ENCODE data around the gene HARS1. TPM values are rescaled to one million over a fixed set of nuclear protein-coding genes. Genes with fewer than 3 reads are reported as not detected.
A peak's percentile ranks its signal among the peaks of the same experiment; 100 is the strongest.
"Not testable (repeated sequence)": the region's sequence is repeated elsewhere in the genome, so short reads cannot be mapped to it uniquely, and the experiment has no call there.

The HARS1 gene
- total RNA-seq, 4 donors from 2014 or later: 44.3 to 74.0 (median 62.9) TPM

DNA sequence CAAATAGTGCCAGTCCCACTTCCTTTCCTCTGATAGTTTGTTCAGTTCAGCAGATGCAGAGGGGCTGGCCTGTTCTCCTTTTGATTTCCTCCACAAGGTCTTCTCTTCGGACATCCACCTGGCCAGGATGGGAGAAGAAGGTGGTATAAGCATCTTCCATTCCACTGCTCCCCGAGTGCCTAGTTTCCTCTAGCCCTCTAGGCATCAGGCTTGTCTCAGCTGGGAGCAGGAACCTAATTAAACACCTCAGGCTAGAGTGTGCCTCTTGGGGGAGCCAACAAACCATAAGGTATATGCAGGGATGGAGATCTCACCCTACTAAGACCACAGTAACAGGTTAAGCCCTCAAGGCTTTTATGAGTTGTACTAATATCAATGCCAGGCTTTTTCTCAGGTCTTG lies 17.0 kb downstream of the HARS1 start:
- Histone ChIP-seq H3K9me3 (no peaks in the 10 kb centered on the region), H3K27me3 (no peaks in the 10 kb centered on the region), H3K4me1 (peaks cover 0 to 10% (median 0%) of the 10 kb centered on the region in 3 donors), H3K4me3 (no peak overlapping the region), H3K27ac (no peak overlapping the region), H3K36me3 (peaks cover 18 to 100% (median 31%) of the 10 kb centered on the region in 3 donors)
- no peak for DNase-seq
- intact Hi-C loops (cut with DNase I): no loop called here
- TF ChIP-seq, protein P1, sequence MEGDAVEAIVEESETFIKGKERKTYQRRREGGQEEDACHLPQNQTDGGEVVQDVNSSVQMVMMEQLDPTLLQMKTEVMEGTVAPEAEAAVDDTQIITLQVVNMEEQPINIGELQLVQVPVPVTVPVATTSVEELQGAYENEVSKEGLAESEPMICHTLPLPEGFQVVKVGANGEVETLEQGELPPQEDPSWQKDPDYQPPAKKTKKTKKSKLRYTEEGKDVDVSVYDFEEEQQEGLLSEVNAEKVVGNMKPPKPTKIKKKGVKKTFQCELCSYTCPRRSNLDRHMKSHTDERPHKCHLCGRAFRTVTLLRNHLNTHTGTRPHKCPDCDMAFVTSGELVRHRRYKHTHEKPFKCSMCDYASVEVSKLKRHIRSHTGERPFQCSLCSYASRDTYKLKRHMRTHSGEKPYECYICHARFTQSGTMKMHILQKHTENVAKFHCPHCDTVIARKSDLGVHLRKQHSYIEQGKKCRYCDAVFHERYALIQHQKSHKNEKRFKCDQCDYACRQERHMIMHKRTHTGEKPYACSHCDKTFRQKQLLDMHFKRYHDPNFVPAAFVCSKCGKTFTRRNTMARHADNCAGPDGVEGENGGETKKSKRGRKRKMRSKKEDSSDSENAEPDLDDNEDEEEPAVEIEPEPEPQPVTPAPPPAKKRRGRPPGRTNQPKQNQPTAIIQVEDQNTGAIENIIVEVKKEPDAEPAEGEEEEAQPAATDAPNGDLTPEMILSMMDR (IDR thresholded peaks at IDR 0.05): no peak
- TF ChIP-seq POLR2A (IDR thresholded peaks at IDR 0.05): no peak
- 69 to 84% methylated on average over 2 of the region's 2 CpGs for WGBS, 2 donors

DNA sequence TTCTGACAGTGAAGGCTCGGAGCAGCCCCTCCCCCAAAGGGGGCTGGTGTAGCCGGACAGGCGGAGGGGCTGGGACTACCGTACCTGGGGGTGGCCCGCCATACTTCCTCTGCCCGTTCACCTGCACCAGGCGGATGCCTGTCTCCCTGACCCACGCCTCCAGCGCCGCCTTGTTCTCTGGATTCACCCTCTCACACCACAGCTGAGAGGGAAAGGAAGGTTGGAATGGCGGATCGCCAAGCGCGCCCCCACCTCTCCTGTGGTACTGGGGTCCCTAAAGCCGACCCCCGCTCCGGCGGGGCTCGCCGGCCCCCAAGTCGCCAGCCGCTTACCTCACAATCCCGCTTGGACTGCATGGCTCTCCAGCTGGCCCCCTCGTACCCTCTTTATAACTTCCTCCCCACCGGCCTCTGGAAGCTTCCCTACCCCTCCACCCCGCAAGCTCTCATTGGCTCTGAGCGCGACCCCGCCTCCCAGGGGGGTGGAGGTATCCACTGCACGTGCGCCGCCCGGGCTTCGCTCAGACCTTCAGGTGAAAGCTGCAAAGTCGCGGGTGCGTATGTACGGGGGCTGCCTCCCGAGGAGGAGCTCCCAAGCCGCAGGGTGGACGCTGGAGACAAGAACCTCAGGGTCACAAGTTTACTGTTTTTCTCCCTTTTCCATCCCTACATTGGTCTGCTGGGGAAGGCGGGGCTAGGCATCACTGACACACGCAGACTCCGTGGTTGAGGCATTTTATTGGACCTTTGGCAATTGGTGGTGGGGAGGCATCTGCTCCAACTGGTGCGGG lies 17.8 kb downstream of the HARS1 start, which contains the start of gene DND1:
Gene DND1, minus strand, starts transcription at position 390 of the 790 bp plus-strand sequence. Its CDS starts 34 bp downstream, at position 356.
- H3K4me1 ChIP-seq: peaks cover 0 to 10% (median 0%) of the 10 kb centered on the region in 3 donors
- peak within 1 kb of the TSS in 3 of 4 donors; percentile 16 to 42 (median 19) for H3K4me3 ChIP-seq
- H3K27me3 ChIP-seq: no peaks in the 10 kb centered on the region
- TF ChIP-seq, protein P1 (IDR thresholded peaks at IDR 0.05): no peak
- no peak for TF ChIP-seq POLR2A (IDR thresholded peaks at IDR 0.05)
- H3K36me3 ChIP-seq: peaks cover 26 to 100% (median 39%) of the 10 kb centered on the region in 3 donors
- no peak within 1 kb of the TSS for H3K27ac ChIP-seq
- intact Hi-C loops (cut with DNase I): no loop called here
- DNase-seq: no peak
- 87 to 88% methylated on average over 39 to 40 of the region's 45 CpGs for WGBS, 2 donors
- H3K9me3 ChIP-seq: no peaks in the 10 kb centered on the region

DNA sequence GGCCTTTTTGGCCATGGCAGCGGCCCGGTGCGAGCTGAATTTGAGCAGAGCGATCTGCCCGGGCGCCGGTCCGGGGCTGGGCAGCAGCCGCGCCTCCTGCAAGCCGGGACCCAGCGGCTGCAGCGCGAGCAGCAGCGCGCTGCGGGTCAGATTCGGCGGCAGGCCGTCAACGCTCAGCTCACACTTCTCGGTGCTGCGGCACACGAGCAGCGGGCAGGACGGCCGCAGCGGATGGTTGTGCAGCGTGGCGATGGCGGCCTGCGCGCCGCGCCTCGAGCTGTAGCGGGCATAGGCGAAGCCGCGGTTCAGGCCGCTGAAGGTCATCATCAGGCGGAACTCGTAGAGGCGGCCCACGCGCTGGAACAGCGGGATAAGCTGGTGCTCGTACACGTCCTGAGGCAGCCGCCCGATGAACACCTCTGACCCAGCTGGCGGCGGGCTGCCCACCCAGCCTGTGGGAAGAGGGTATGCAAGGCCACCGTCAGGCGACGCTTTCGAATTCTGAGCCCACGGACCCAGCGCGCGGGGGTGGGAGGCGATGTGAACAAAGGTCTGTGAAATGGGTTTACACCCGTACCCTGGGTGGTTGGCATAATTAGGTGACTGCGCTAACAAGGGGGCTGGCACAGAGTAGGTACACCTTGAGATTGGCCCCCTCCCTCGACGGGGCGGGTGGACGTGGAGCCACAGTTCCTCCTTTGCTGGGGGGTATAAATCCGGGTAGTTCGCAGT lies 18.5 kb downstream of the HARS1 start:
- TF ChIP-seq, protein P1 (IDR thresholded peaks at IDR 0.05): no peak
- no peak for TF ChIP-seq POLR2A (IDR thresholded peaks at IDR 0.05)
- no peak overlapping the region for H3K27ac ChIP-seq
- WGBS, 2 donors: 64 to 78% methylated on average over 5 to 22 of the region's 70 CpGs
- no peak for DNase-seq
- intact Hi-C loops (cut with DNase I): no loop called here
- H3K4me3 ChIP-seq: peak overlapping the region in 3 of 4 donors; percentile 16 to 42 (median 19)
- peaks cover 0 to 10% (median 0%) of the 10 kb centered on the region in 3 donors for H3K4me1 ChIP-seq
- H3K27me3 ChIP-seq: no peaks in the 10 kb centered on the region
- peaks cover 29 to 100% (median 38%) of the 10 kb centered on the region in 3 donors for H3K36me3 ChIP-seq
- H3K9me3 ChIP-seq: no peaks in the 10 kb centered on the region

DNA sequence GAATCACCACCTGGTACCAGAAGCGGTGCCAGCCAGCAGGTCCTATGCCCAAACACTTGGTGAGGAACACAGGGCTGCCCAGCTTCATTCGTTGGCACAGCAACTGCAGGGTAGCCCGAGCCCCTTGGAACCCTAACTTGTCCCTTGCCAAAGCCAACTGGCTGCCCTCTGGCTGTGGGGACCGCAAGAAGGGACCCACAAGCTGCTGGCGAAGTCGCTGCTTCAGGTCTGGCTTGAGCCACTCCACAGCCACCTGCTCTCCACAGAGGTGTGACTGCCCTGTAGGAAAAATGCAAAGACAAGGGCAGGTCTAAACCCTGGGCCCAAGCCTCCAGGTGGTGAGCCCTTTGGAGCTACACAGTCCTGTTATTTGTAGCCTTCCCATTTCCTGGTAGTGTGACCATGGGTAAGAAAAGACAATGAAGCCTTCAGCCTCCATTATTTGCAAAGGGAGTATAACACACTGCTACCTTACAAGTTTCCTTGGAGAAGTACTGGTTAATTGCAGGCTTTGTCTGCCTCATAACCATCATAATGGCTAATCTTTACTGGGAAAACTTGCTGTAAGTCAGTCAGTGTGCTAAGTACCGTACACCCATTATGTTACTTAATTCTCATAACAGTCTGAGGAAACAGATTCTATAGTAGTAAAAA lies 19.6 kb downstream of the HARS1 start:
- no peak for DNase-seq
- 89% methylated on average over 1 of the region's 7 CpGs for WGBS, 2 donors
- no peak overlapping the region for H3K27ac ChIP-seq
- no peaks in the 10 kb centered on the region for H3K27me3 ChIP-seq
- H3K4me3 ChIP-seq: no peak overlapping the region
- no peaks in the 10 kb centered on the region for H3K9me3 ChIP-seq
- peaks cover 20 to 100% (median 30%) of the 10 kb centered on the region in 3 donors for H3K36me3 ChIP-seq
- intact Hi-C loops (cut with DNase I): no loop called here
- TF ChIP-seq, protein P1 (IDR thresholded peaks at IDR 0.05): no peak
- TF ChIP-seq POLR2A (IDR thresholded peaks at IDR 0.05): no peak
- H3K4me1 ChIP-seq: peaks cover 0 to 19% (median 0%) of the 10 kb centered on the region in 3 donors

DNA sequence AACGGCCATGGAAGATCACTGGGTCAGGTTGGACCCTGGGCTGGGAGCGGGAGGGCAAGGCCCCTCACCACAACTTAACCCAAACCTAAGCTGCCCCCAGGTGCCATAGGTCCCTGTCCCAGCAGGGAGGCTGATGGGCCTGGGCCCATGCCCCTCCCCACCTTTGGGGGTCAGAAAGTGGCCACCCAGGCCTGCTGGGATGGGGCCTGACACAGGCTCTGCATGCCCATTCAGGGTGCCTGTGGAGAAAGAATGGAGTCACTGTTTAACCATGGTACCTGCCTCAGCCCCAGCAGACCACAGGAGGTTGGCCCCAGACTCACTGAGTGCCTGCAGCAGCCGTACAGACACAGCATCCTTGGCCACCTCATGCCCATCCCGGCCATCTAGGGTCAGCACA lies 20.1 kb downstream of the HARS1 start:
- H3K9me3 ChIP-seq; H3K4me3 ChIP-seq; H3K27me3 ChIP-seq; H3K27ac ChIP-seq; intact Hi-C loops (cut with DNase I); DNase-seq: not testable (repeated sequence)
- Histone ChIP-seq H3K4me1 (peaks cover 4 to 25% (median 5%) of the 10 kb centered on the region in 3 donors), H3K36me3 (peaks cover 17 to 97% (median 24%) of the 10 kb centered on the region in 3 donors)
- 100% methylated on average over 2 of the region's 4 CpGs; no CpG with 5 or more reads in 1 of the 2 donors for WGBS, 2 donors
